HCT116 (cell line): ENCODE measurements around the gene TSPAN7. TPM values are rescaled to one million over a fixed set of nuclear protein-coding genes. Genes with fewer than 3 reads are reported as not detected.

Experiments used
- ATAC-seq: fragments of 200-7000 bp; cut with Tn5 transposase; 2 replicates; pipeline ENCODE4 v1.9.1; 2020; ENCODE audit warnings: mild to moderate bottlenecking, moderate library complexity
- BruUV-seq: library from RNA; stranded (reverse); fragments of 400-500 nt; replicated peaks from 2 replicates; lab custom pipeline; 2021; lab: Mats Ljungman, UMichigan
- CTCF ChIA-PET: fragments of 300-600 bp; sonication (Branson Sonifier 250); formaldehyde crosslinking; loops from one replicate; lab custom pipeline; 2021; ENCODE audit warnings: antibody characterized with exemption; lab: Charles Lee
- POLR2A ChIA-PET: fragments of 300-600, 350-600 bp; sonication (Branson Sonifier 250); formaldehyde crosslinking; loops from one replicate; lab custom pipeline; 2021; ENCODE audit warnings: antibody characterized with exemption; lab: Charles Lee
- RAD21 ChIA-PET, 2 experiments: fragments of 300-600 bp; sonication (Branson Sonifier 250); formaldehyde crosslinking; loops; one replicate each; lab custom pipeline; 2023; ENCODE audit warnings: low total read pairs in 2 of 2; ENCODE audit not compliant: uncharacterized antibody in 2 of 2, unreplicated experiment in 2 of 2, low non-redundant PET in 1 of 2; lab: Charles Lee
- DNase-seq: peaks from one replicate; pipeline ENCODE4 v3.0.0-alpha.2; 2010; ENCODE audit warnings: low read depth, low spot score
- H2AFZ ChIP-seq: fragments of 200-600 bp; shearing (Covaris generic), sonication (generic); 2 replicates; pipeline ENCODE4 v1.6.1; 2017; ENCODE audit warnings: low read depth, mixed run types, mixed read lengths, antibody characterized with exemption, low read length; ENCODE audit not compliant: poor library complexity, severe bottlenecking
- H3K27ac ChIP-seq: 2 replicates; pipeline ENCODE4 v1.5.1; 2012; ENCODE audit warnings: low read depth, low read length
- H3K27me3 ChIP-seq: fragments of 200-600 bp; sonication (generic); 2 replicates; pipeline ENCODE4 v1.6.1; 2016; ENCODE audit warnings: mixed run types, low read length, mixed read lengths; ENCODE audit not compliant: insufficient read depth
- H3K36me3 ChIP-seq, 2 experiments: fragments of 200-500 bp in 1 of 2; fragments of 200-600 bp in 1 of 2; sonication (Bioruptor generic) in 1 of 2; sonication (generic) in 1 of 2; 2 replicates each; pipeline versions ENCODE4 v1.5.1 to v1.6.1; 2014 to 2016; ENCODE audit warnings: low read length in 2 of 2, inconsistent platforms in 1 of 2, mixed read lengths in 1 of 2, mixed run types in 1 of 2; ENCODE audit not compliant: insufficient read depth in 2 of 2, control insufficient read depth in 1 of 2
- H3K4me1 ChIP-seq, 2 experiments: fragments of 200-600 bp in 1 of 2; sonication (generic) in 1 of 2; 2 replicates each; pipeline versions ENCODE4 v1.5.1 to v1.6.1; 2012 to 2017; ENCODE audit warnings: low read length in 2 of 2, inconsistent platforms in 1 of 2, mild to moderate bottlenecking in 1 of 2, mixed read lengths in 1 of 2, mixed run types in 1 of 2, moderate library complexity in 1 of 2; ENCODE audit not compliant: insufficient read depth in 2 of 2, control insufficient read depth in 1 of 2
- H3K4me2 ChIP-seq: fragments of 200-600 bp; sonication (generic); 2 replicates; pipeline ENCODE4 v1.6.1; 2017; ENCODE audit warnings: mixed run types, low read length, mixed read lengths
- H3K4me3 ChIP-seq, 2 experiments: fragments of 200-600 bp in 1 of 2; sonication (generic) in 1 of 2; replicated peaks in 1 of 2; 2 replicates each; pipeline ENCODE4 v1.5.1; 2011 to 2016; ENCODE audit warnings: low read length in 2 of 2, control low read depth in 1 of 2, low read depth in 1 of 2, mild to moderate bottlenecking in 1 of 2, mixed read lengths in 1 of 2, mixed run types in 1 of 2
- H3K79me2 ChIP-seq: fragments of 200-600 bp; sonication (generic); 2 replicates; pipeline ENCODE4 v1.6.1; 2017; ENCODE audit warnings: mild to moderate bottlenecking, mixed run types, low read length, moderate library complexity, mixed read lengths; ENCODE audit not compliant: insufficient read depth
- H3K9ac ChIP-seq: fragments of 200-600 bp; sonication (generic); 2 replicates; pipeline ENCODE4 v1.6.1; 2016; ENCODE audit warnings: low read length, mixed read lengths
- H3K9me2 ChIP-seq: fragments of 200-600 bp; sonication (generic), shearing (Covaris generic); 2 replicates; pipeline ENCODE4 v1.6.1; 2017; ENCODE audit warnings: mixed run types, mild to moderate bottlenecking, moderate library complexity; ENCODE audit not compliant: insufficient read depth
- H3K9me3 ChIP-seq, 2 experiments: fragments of 200-500 bp in 1 of 2; fragments of 200-600 bp in 1 of 2; sonication (Bioruptor generic) in 1 of 2; sonication (generic) in 1 of 2; 2 replicates each; pipeline ENCODE4 v1.6.1; 2014 to 2017; ENCODE audit warnings: low read length in 2 of 2, mixed read lengths in 2 of 2, inconsistent platforms in 1 of 2, low read depth in 1 of 2, mild to moderate bottlenecking in 1 of 2, mixed run types in 1 of 2, moderate library complexity in 1 of 2; ENCODE audit not compliant: control insufficient read depth in 1 of 2, insufficient read depth in 1 of 2
- H4K20me1 ChIP-seq: fragments of 200-600 bp; sonication (generic), shearing (Covaris generic); 2 replicates; pipeline ENCODE4 v1.6.1; 2017; ENCODE audit warnings: mixed run types, mild to moderate bottlenecking, moderate library complexity; ENCODE audit not compliant: insufficient read depth
- CEBPB ChIP-seq: IDR thresholded peaks from 2 replicates; pipeline ENCODE4 v1.6.1; 2012; ENCODE audit warnings: low read depth
- EGR1 ChIP-seq: IDR thresholded peaks from 2 replicates; pipeline ENCODE4 v1.6.1; 2012; ENCODE audit warnings: low read depth
- TCF7L2 ChIP-seq: IDR thresholded peaks from 2 replicates; pipeline ENCODE4 v1.7.0; 2011; ENCODE audit warnings: borderline replicate concordance, inconsistent platforms; ENCODE audit not compliant: insufficient read depth, insufficient read length; ENCODE audit errors: extremely low read depth
- intact Hi-C: fragments of 100-400 bp; cut with micrococcal nuclease; formaldehyde crosslinking; loops from 2 replicates; pipeline ENCODE4 v1.10.0; 2022
- total RNA-seq: library from RNA; stranded (reverse); gene quantifications from one replicate; pipeline ENCODE4 v1.2.1, GENCODE V29; 2021; ENCODE audit not compliant: unreplicated experiment
- TF ChIP-seq, protein P1 (sequence below), 3 experiments: fragments of 200-600 bp in 1 of 3; sonication (generic) in 1 of 3; IDR thresholded peaks in 2 of 3; conservative IDR thresholded peaks in 1 of 3; 2 replicates each; pipeline ENCODE4 v1.5.1; 2012 to 2017; ENCODE audit warnings: low read depth in 2 of 3, low read length in 2 of 3, antibody characterized with exemption in 1 of 3, borderline replicate concordance in 1 of 3, control low read depth in 1 of 3, mild to moderate bottlenecking in 1 of 3, mixed read lengths in 1 of 3, mixed run types in 1 of 3, moderate library complexity in 1 of 3; ENCODE audit not compliant: insufficient read depth in 1 of 3
- TF ChIP-seq, protein P2 (sequence below): IDR thresholded peaks from 2 replicates; pipeline ENCODE4 v1.6.1; 2012; ENCODE audit warnings: low read depth

The TSPAN7 gene
- total RNA-seq, 1 experiment from 2014 or later, result 2.9 TPM

DNA sequence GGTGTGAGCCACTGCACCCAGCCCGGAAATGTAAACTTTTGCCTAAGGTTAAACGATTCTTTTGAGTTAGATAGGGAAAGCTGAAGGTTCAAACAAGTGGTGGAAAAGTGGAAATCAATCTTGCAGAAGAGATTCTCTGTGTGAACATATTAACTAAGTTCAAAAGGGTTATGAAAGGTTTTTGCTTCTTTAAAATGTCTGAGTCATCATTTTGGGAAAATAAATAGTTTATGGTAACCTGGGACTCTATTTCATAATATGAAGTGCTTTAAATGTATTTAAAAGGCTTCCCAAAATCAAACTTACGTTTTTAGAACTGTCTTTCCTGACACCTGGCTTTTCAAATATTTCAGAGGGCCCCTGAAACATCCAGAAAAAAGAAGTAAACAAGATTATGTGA, 166.3 kb downstream of the TSPAN7 start:
- ChIA-PET POLR2A (no interaction called here), CTCF (no interaction called here), RAD21 (no interaction called here)
- no peak overlapping the region for H3K4me3 ChIP-seq
- no peak for DNase-seq
- H4K20me1 ChIP-seq, result no peaks in the 10 kb centered on the region
- no peak overlapping the region for H2AFZ ChIP-seq
- no peak for ATAC-seq
- H3K9ac ChIP-seq, result no peak overlapping the region
- H3K9me3 ChIP-seq, result no peaks in the 10 kb centered on the region
- H3K27ac ChIP-seq, result no peak overlapping the region
- no peaks in the 10 kb centered on the region for H3K79me2 ChIP-seq
- H3K4me1 ChIP-seq, result no peaks in the 10 kb centered on the region
- no peak for TF ChIP-seq EGR1
- TF ChIP-seq CEBPB, result no peak
- TF ChIP-seq, protein P1, sequence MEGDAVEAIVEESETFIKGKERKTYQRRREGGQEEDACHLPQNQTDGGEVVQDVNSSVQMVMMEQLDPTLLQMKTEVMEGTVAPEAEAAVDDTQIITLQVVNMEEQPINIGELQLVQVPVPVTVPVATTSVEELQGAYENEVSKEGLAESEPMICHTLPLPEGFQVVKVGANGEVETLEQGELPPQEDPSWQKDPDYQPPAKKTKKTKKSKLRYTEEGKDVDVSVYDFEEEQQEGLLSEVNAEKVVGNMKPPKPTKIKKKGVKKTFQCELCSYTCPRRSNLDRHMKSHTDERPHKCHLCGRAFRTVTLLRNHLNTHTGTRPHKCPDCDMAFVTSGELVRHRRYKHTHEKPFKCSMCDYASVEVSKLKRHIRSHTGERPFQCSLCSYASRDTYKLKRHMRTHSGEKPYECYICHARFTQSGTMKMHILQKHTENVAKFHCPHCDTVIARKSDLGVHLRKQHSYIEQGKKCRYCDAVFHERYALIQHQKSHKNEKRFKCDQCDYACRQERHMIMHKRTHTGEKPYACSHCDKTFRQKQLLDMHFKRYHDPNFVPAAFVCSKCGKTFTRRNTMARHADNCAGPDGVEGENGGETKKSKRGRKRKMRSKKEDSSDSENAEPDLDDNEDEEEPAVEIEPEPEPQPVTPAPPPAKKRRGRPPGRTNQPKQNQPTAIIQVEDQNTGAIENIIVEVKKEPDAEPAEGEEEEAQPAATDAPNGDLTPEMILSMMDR (IDR thresholded peaks at IDR 0.05 in 2 of 3, conservative IDR thresholded peaks at IDR 0.05 in 1 of 3; ENCODE audit: borderline replicate concordance in 1 of 3, insufficient read depth in 1 of 3, low read depth in 2 of 3, low read length in 2 of 3), result no peak
- TF ChIP-seq, protein P2, sequence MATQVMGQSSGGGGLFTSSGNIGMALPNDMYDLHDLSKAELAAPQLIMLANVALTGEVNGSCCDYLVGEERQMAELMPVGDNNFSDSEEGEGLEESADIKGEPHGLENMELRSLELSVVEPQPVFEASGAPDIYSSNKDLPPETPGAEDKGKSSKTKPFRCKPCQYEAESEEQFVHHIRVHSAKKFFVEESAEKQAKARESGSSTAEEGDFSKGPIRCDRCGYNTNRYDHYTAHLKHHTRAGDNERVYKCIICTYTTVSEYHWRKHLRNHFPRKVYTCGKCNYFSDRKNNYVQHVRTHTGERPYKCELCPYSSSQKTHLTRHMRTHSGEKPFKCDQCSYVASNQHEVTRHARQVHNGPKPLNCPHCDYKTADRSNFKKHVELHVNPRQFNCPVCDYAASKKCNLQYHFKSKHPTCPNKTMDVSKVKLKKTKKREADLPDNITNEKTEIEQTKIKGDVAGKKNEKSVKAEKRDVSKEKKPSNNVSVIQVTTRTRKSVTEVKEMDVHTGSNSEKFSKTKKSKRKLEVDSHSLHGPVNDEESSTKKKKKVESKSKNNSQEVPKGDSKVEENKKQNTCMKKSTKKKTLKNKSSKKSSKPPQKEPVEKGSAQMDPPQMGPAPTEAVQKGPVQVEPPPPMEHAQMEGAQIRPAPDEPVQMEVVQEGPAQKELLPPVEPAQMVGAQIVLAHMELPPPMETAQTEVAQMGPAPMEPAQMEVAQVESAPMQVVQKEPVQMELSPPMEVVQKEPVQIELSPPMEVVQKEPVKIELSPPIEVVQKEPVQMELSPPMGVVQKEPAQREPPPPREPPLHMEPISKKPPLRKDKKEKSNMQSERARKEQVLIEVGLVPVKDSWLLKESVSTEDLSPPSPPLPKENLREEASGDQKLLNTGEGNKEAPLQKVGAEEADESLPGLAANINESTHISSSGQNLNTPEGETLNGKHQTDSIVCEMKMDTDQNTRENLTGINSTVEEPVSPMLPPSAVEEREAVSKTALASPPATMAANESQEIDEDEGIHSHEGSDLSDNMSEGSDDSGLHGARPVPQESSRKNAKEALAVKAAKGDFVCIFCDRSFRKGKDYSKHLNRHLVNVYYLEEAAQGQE, result no peak
- TF ChIP-seq TCF7L2, result no peak
- no TSS peak for BruUV-seq
- H3K4me2 ChIP-seq, result no peak overlapping the region
- intact Hi-C loops, result no loop called here
- H3K36me3 ChIP-seq, result no peaks in the 10 kb centered on the region
- no peaks in the 10 kb centered on the region for H3K27me3 ChIP-seq
- H3K9me2 ChIP-seq, result no peaks in the 10 kb centered on the region
